Neural progenitor cell (in vitro differentiated cells): ENCODE results near the gene PLEKHA6. TPM values are rescaled to one million over a fixed set of nuclear protein-coding genes. Genes with fewer than 3 reads are reported as not detected.

Experiments
- DNase-seq: peaks from one replicate; pipeline ENCODE4 v3.0.0-alpha.2; 2016; ENCODE audit warnings: low spot score
- H2AFZ ChIP-seq: fragments of 200-600 bp; sonication (generic); replicated peaks from 2 replicates; pipeline ENCODE4 v1.6.1; 2016; ENCODE audit warnings: antibody characterized with exemption
- H3F3A ChIP-seq: fragments of 200-600 bp; sonication (generic); 2 replicates; pipeline ENCODE4 v1.6.1; 2016; ENCODE audit warnings: antibody characterized with exemption, low read depth
- H3K27ac ChIP-seq: fragments of 200-600 bp; sonication (generic); 2 replicates; pipeline ENCODE4 v1.5.1; 2016; ENCODE audit warnings: mild to moderate bottlenecking
- H3K27me3 ChIP-seq: fragments of 200-600 bp; sonication (generic); 2 replicates; pipeline ENCODE4 v1.6.1; 2016; ENCODE audit warnings: mild to moderate bottlenecking, moderate library complexity
- H3K36me3 ChIP-seq: fragments of 200-600 bp; sonication (generic); 2 replicates; pipeline ENCODE4 v1.5.1; 2016
- H3K4me1 ChIP-seq: fragments of 200-600 bp; sonication (generic); 2 replicates; pipeline ENCODE4 v1.6.1; 2016; ENCODE audit warnings: mixed run types
- H3K4me2 ChIP-seq: fragments of 200-600 bp; sonication (generic); 2 replicates; pipeline ENCODE4 v1.6.1; 2016
- H3K4me3 ChIP-seq: fragments of 200-600 bp; sonication (generic); 2 replicates; pipeline ENCODE4 v1.5.1; 2016
- H3K79me2 ChIP-seq: fragments of 200-600 bp; sonication (generic); 2 replicates; pipeline ENCODE4 v1.6.1; 2016; ENCODE audit warnings: low read depth
- H3K9ac ChIP-seq: fragments of 200-600 bp; sonication (generic); 2 replicates; pipeline ENCODE4 v1.6.1; 2016
- H3K9me3 ChIP-seq: fragments of 200-600 bp; sonication (generic); 2 replicates; pipeline ENCODE4 v1.5.1; 2016; ENCODE audit warnings: low read depth
- H4K20me1 ChIP-seq: fragments of 200-600 bp; sonication (generic); 2 replicates; pipeline ENCODE4 v1.6.1; 2016; ENCODE audit warnings: low read depth
- H3K27ac Mint-ChIP-seq: 3 replicates; pipeline ENCODE4 v1.8.0; 2021; ENCODE audit warnings: mixed read lengths
- H3K27me3 Mint-ChIP-seq: 2 replicates; pipeline ENCODE4 v1.8.0; 2022; ENCODE audit warnings: low read depth, mild to moderate bottlenecking, inconsistent platforms, moderate library complexity, mixed read lengths; ENCODE audit not compliant: insufficient read depth
- H3K36me3 Mint-ChIP-seq: 3 replicates; pipeline ENCODE4 v1.8.0; 2021; ENCODE audit warnings: mixed read lengths
- H3K4me1 Mint-ChIP-seq: 3 replicates; pipeline ENCODE4 v1.8.0; 2021; ENCODE audit warnings: mixed read lengths
- H3K4me3 Mint-ChIP-seq: 3 replicates; pipeline ENCODE4 v1.8.0; 2021; ENCODE audit warnings: mild to moderate bottlenecking, moderate library complexity, mixed read lengths
- H3K9me3 Mint-ChIP-seq: 3 replicates; pipeline ENCODE4 v1.8.0; 2020; ENCODE audit warnings: mixed read lengths
- CTCF ChIP-seq: fragments of 200-600 bp; sonication (generic); IDR thresholded peaks from 2 replicates; pipeline ENCODE4 v1.5.1; 2017; ENCODE audit warnings: antibody characterized with exemption, mild to moderate bottlenecking
- EZH2 ChIP-seq: fragments of 200-600 bp; sonication (generic); IDR thresholded peaks from 2 replicates; pipeline ENCODE4 v1.6.1; 2017; ENCODE audit warnings: antibody characterized with exemption, mild to moderate bottlenecking, moderate library complexity
- EZH2phosphoT487 ChIP-seq: fragments of 200-600 bp; sonication (generic); IDR thresholded peaks from 2 replicates; pipeline ENCODE4 v1.6.1; 2017; ENCODE audit warnings: antibody characterized with exemption
- total RNA-seq: library from RNA; depleted of rRNA; stranded (reverse); fragments of >200 nt; gene quantifications from 2 replicates; pipeline ENCODE4 v1.2.3, GENCODE V29; 2015; ENCODE audit warnings: low replicate concordance

Gene PLEKHA6
- total RNA-seq, 1 donor from 2014 or later: 0.58 TPM

- no peaks in the 10 kb centered on the region for H3K36me3 ChIP-seq
- no peaks in the 10 kb centered on the region for H3K27me3 ChIP-seq
- no peaks in the 10 kb centered on the region for H3K79me2 ChIP-seq
- H4K20me1 ChIP-seq: no peaks in the 10 kb centered on the region
- no peaks in the 10 kb centered on the region for H3K9me3 Mint-ChIP-seq
- peaks cover 36% of the 10 kb centered on the region for H3K36me3 Mint-ChIP-seq
- no peak for DNase-seq
- no peak overlapping the region for H2AFZ ChIP-seq
- H3K27ac ChIP-seq: no peak overlapping the region
- H3K4me3 Mint-ChIP-seq: peak overlapping the region; percentile 13
- H3K4me3 ChIP-seq: no peak overlapping the region
- TF ChIP-seq EZH2phosphoT487 (no peak), CTCF (no peak), EZH2 (no peak)
- H3K27me3 Mint-ChIP-seq: peaks cover 3% of the 10 kb centered on the region
- H3K27ac Mint-ChIP-seq: peak overlapping the region; percentile 46
- peaks cover 47% of the 10 kb centered on the region for H3K4me1 Mint-ChIP-seq
- H3K4me1 ChIP-seq: peaks cover 10% of the 10 kb centered on the region
- H3K9ac ChIP-seq: no peak overlapping the region
- H3K9me3 ChIP-seq: no peaks in the 10 kb centered on the region
- no peaks in the 10 kb centered on the region for H3F3A ChIP-seq
- H3K4me2 ChIP-seq: no peak overlapping the region
Observed at GRCh38 chr1:204262506-204263253, 97.0 kb downstream of the PLEKHA6 start.

GRCh38 chr1:204261746-204262505, 97.8 kb downstream of the PLEKHA6 start:
- Mint-ChIP-seq H3K9me3 (no peaks in the 10 kb centered on the region), H3K4me3 (no peak overlapping the region), H3K27ac (peak overlapping the region; percentile 46), H3K27me3 (peaks cover 3% of the 10 kb centered on the region), H3K36me3 (peaks cover 35% of the 10 kb centered on the region), H3K4me1 (peaks cover 47% of the 10 kb centered on the region)
- no peak for DNase-seq
- Histone ChIP-seq H2AFZ (no peak overlapping the region), H3K9me3 (no peaks in the 10 kb centered on the region), H3F3A (no peaks in the 10 kb centered on the region), H3K79me2 (no peaks in the 10 kb centered on the region), H3K27me3 (no peaks in the 10 kb centered on the region), H4K20me1 (no peaks in the 10 kb centered on the region), H3K4me3 (no peak overlapping the region), H3K9ac (no peak overlapping the region), H3K27ac (no peak overlapping the region), H3K4me1 (peaks cover 10% of the 10 kb centered on the region), H3K36me3 (no peaks in the 10 kb centered on the region), H3K4me2 (no peak overlapping the region)
- TF ChIP-seq EZH2: no peak
- no peak for TF ChIP-seq CTCF
- TF ChIP-seq EZH2phosphoT487: no peak

- Histone ChIP-seq H3K79me2 (no peaks in the 10 kb centered on the region), H3K9ac (no peak overlapping the region), H4K20me1 (no peaks in the 10 kb centered on the region), H3K27ac (no peak overlapping the region), H3K4me1 (peaks cover 10% of the 10 kb centered on the region), H3F3A (no peaks in the 10 kb centered on the region), H3K36me3 (no peaks in the 10 kb centered on the region), H3K9me3 (no peaks in the 10 kb centered on the region), H3K4me3 (no peak overlapping the region), H2AFZ (no peak overlapping the region), H3K4me2 (no peak overlapping the region), H3K27me3 (no peaks in the 10 kb centered on the region)
- DNase-seq: no peak
- Mint-ChIP-seq H3K4me3 (no peak overlapping the region), H3K4me1 (peaks cover 52% of the 10 kb centered on the region), H3K27me3 (peaks cover 3% of the 10 kb centered on the region), H3K9me3 (no peaks in the 10 kb centered on the region), H3K36me3 (peaks cover 38% of the 10 kb centered on the region), H3K27ac (no peak overlapping the region)
- TF ChIP-seq CTCF: no peak
Observed at GRCh38 chr1:204261266-204261665, 98.5 kb downstream of the PLEKHA6 start.
